Stimulated activated CD4-positive, alpha-beta T cell treated with anti-CD3 and anti-CD28 coated beads, Interleukin-15, amount 100 ng/mL, for 1 hour (primary cell): ENCODE measurements around the gene NRDC.
A peak's percentile ranks its signal among the peaks of the same experiment; 100 is the strongest.
"Not testable (repeated sequence)": the region's sequence is repeated elsewhere in the genome, so short reads cannot be mapped to it uniquely, and the experiment has no call there.

Source experiments
- DNase-seq, 2 donors: peaks; one replicate each; pipeline ENCODE4 v3.0.0-alpha.2; 2020; ENCODE audit warnings: low read depth in 1 of 2, low spot score in 1 of 2

Gene NRDC

GRCh38 chr1:51878616-51879336 lies at the start of gene NRDC:
Gene NRDC, minus strand, starts transcription at chr1:51878727. Its CDS starts 112 bp downstream, at chr1:51878615.
- peak; percentile 94 to 97 for DNase-seq

- DNase-seq, result no peak
Observed at GRCh38 chr1:51927029-51927428, 48.5 kb upstream of the NRDC start.

- no peak for DNase-seq
Observed at GRCh38 chr1:51926171-51926812, 47.8 kb upstream of the NRDC start.

- no peak for DNase-seq
Observed at GRCh38 chr1:51924455-51924854, 45.9 kb upstream of the NRDC start.

GRCh38 chr1:51922040-51922439 lies 43.5 kb upstream of the NRDC start:
- no peak for DNase-seq

- DNase-seq, result no peak
Observed at GRCh38 chr1:51920130-51920529, 41.6 kb upstream of the NRDC start.

GRCh38 chr1:51919684-51920083 lies 41.2 kb upstream of the NRDC start:
- DNase-seq, result no peak

GRCh38 chr1:51916587-51917405 lies 38.3 kb upstream of the NRDC start:
- DNase-seq, result no peak

GRCh38 chr1:51915951-51916350 lies 37.4 kb upstream of the NRDC start:
- DNase-seq, result no peak

- no peak for DNase-seq
Observed at GRCh38 chr1:51912881-51913280, 34.4 kb upstream of the NRDC start.

GRCh38 chr1:51910221-51911000 lies 31.9 kb upstream of the NRDC start:
- DNase-seq, result no peak

GRCh38 chr1:51908499-51908898 lies 30.0 kb upstream of the NRDC start:
- no peak for DNase-seq

GRCh38 chr1:51907079-51907702 lies 28.7 kb upstream of the NRDC start:
- DNase-seq, result no peak

GRCh38 chr1:51906306-51907078 lies 28.0 kb upstream of the NRDC start:
- no peak for DNase-seq

GRCh38 chr1:51902456-51902855 lies 23.9 kb upstream of the NRDC start:
- no peak for DNase-seq

- no peak for DNase-seq
Observed at GRCh38 chr1:51901151-51901550, 22.6 kb upstream of the NRDC start.

- DNase-seq, result no peak
Observed at GRCh38 chr1:51899022-51899421, 20.5 kb upstream of the NRDC start.

- no peak for DNase-seq
Observed at GRCh38 chr1:51898090-51898734, 19.7 kb upstream of the NRDC start.

GRCh38 chr1:51897699-51898031 lies 19.1 kb upstream of the NRDC start:
- no peak for DNase-seq

GRCh38 chr1:51894748-51895147 lies 16.2 kb upstream of the NRDC start:
- DNase-seq, result not testable (repeated sequence)
